ENCODE measurements around the gene REP15. TPM values are rescaled to one million over a fixed set of nuclear protein-coding genes. Genes with fewer than 3 reads are reported as not detected.

Gene REP15
- total RNA-seq, 2 experiments from 2014 or later: not detected

DNA sequence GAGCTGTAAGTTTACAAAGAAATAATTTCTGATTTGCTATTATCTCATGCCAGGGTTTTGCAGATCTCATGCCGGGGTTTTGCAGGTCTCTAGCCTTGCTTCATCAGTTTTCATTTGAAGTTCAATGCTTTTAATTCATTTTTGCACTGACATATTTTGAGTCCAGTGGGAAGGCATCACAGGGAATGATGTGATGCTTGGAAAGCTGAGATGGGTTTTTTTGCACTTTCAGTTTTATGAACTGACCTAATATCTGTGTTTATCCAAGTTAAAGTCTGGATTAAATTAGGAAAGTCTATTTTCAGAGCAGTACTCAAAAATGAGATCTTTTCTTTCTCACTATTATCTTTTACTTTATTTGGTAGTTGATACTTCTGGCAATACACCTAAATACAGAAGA is 23.6 kb upstream of the REP15 start:
- Mint-ChIP-seq H3K9me3 (no peaks in the 10 kb centered on the region), H3K4me3 (no peak overlapping the region), H3K36me3 (ENCODE audit: low read depth) (no peaks in the 10 kb centered on the region), H3K27ac (no peak overlapping the region), H3K27me3 (peaks cover 1% of the 10 kb centered on the region), H3K4me1 (ENCODE audit: low read depth) (no peaks in the 10 kb centered on the region)
- no peak for ATAC-seq
- intact Hi-C loops (cut with micrococcal nuclease): no loop called here
- ChIA-PET CTCF (interaction anchor here (0.6 kb wide), 1 partner anchor 1094 kb away, joined by 3 read pairs; no protein-coding TSS in a partner anchor), POLR2A (interaction anchor here (1.2 kb wide), 1 partner anchor 988 kb away, joined by 4 read pairs; no protein-coding TSS in a partner anchor)
- TF ChIP-seq, protein P1, sequence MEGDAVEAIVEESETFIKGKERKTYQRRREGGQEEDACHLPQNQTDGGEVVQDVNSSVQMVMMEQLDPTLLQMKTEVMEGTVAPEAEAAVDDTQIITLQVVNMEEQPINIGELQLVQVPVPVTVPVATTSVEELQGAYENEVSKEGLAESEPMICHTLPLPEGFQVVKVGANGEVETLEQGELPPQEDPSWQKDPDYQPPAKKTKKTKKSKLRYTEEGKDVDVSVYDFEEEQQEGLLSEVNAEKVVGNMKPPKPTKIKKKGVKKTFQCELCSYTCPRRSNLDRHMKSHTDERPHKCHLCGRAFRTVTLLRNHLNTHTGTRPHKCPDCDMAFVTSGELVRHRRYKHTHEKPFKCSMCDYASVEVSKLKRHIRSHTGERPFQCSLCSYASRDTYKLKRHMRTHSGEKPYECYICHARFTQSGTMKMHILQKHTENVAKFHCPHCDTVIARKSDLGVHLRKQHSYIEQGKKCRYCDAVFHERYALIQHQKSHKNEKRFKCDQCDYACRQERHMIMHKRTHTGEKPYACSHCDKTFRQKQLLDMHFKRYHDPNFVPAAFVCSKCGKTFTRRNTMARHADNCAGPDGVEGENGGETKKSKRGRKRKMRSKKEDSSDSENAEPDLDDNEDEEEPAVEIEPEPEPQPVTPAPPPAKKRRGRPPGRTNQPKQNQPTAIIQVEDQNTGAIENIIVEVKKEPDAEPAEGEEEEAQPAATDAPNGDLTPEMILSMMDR (IDR thresholded peaks at IDR 0.05): no peak
- no peak for DNase-seq

DNA sequence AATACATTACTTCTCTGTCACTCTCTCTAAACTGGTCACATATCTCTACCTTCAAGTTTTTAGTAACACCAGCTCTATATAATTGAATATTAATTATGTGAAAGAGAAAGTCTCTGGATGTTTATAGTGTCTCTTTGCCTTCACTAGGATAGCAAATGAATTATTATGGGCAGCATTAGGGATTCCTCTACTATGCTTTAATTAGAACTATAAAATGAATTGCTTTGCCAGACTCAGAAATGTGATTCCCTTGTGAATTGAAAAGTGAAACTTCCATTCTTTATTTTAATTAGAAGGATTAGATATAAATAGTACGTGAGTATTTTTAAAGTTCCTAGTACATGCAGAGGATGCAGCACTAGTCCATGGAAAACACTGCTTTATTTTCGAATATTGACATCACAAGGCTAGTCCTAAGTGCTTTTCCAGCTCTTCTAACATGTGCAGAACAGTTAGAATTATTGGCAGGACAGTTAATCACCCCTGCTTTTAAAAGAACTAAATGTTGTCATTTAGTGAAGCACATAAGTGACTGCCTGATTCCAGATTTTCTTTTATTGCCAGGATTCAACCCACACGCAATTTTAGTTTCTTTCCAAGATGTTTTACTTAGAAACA is 23.0 kb upstream of the REP15 start:
- Mint-ChIP-seq H3K36me3 (ENCODE audit: low read depth) (no peaks in the 10 kb centered on the region), H3K9me3 (no peaks in the 10 kb centered on the region), H3K4me3 (no peak overlapping the region), H3K4me1 (ENCODE audit: low read depth) (no peaks in the 10 kb centered on the region), H3K27ac (no peak overlapping the region), H3K27me3 (peaks cover 1% of the 10 kb centered on the region)
- no peak for DNase-seq
- intact Hi-C loops (cut with micrococcal nuclease): no loop called here
- TF ChIP-seq, protein P1 (IDR thresholded peaks at IDR 0.05): no peak
- CTCF ChIA-PET: no interaction called here
- no peak for ATAC-seq
- POLR2A ChIA-PET: interaction anchor here (1.2 kb wide), 1 partner anchor 988 kb away, joined by 4 read pairs; no protein-coding TSS in a partner anchor

DNA sequence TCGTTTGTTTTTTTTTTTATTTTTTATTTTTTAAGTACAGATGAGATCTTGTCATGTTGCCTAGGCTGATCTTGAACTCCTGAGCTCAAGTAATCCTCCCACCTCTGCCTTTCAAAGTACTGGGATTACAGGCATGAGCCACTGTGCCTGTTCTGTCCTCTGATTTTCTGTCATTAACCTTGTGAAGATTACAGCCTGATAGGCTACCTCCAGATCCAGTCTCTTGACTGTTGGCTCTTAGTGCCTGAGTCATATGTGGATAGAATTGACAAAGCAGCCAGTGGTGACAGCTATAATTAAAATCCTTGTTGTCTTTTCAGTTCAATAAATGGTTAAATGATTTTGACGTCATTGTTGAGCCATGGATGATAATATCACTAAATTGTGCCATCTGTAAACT is 21.3 kb upstream of the REP15 start:
- Mint-ChIP-seq H3K36me3 (ENCODE audit: low read depth) (no peaks in the 10 kb centered on the region), H3K27me3 (no peaks in the 10 kb centered on the region), H3K4me1 (ENCODE audit: low read depth) (no peaks in the 10 kb centered on the region), H3K4me3 (no peak overlapping the region), H3K27ac (no peak overlapping the region), H3K9me3 (no peaks in the 10 kb centered on the region)
- CTCF ChIA-PET: interaction anchor here (0.9 to 1.4 kb wide), 4 partner anchors 14 to 30 kb away, joined by 3 to 5 read pairs (median 3); no protein-coding TSS in a partner anchor
- TF ChIP-seq, protein P1 (IDR thresholded peaks at IDR 0.05): no peak
- ATAC-seq (no peak), DNase-seq (no peak)
- intact Hi-C loops (cut with micrococcal nuclease): no loop called here
- POLR2A ChIA-PET: no interaction called here

DNA sequence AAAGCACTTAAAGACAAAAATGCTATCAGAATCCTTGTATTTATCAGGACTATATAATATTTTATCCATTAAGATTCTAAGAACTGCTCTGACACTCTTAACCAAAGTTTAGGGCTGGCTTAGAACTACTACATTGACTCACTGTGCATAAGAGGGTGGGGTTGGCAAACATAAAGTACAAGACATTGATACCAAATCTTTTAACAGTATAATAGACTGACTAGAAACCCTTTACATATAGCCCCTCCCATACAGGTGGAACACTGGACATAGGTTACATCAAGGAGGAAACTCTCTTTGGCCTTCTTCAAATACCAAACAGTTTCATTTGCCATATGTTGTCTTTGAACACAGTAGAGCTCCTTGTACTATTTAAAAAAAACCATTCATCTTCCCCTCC is 15.6 kb upstream of the REP15 start:
- no peaks in the 10 kb centered on the region for H3K36me3 Mint-ChIP-seq (ENCODE audit: low read depth)
- TF ChIP-seq, protein P1 (IDR thresholded peaks at IDR 0.05): no peak
- intact Hi-C loops (cut with micrococcal nuclease): no loop called here
- H3K27me3 Mint-ChIP-seq: no peaks in the 10 kb centered on the region
- H3K9me3 Mint-ChIP-seq: no peaks in the 10 kb centered on the region
- POLR2A ChIA-PET: no interaction called here
- H3K4me3 Mint-ChIP-seq: no peak overlapping the region
- no peak for DNase-seq
- CTCF ChIA-PET: no interaction called here
- no peaks in the 10 kb centered on the region for H3K4me1 Mint-ChIP-seq (ENCODE audit: low read depth)
- no peak for ATAC-seq
- H3K27ac Mint-ChIP-seq: no peak overlapping the region

DNA sequence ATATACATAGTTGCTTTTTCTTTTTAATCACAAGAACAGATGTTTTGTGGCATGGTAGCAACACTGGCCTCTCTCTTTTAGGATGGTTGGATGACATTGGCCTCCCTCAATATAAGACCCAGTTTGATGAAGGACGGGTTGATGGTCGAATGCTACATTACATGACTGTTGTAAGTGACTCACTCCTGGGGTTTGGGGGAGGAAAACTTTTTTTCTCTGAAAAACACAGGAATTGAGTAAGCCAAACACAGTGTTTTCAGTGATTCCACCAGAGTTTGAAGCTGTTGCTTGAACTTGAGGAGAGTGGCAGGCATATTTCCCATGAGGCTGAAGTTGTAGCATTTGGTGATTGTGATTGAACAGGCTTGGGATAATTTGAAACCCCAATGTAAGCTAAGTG is 13.7 kb upstream of the REP15 start:
- CTCF ChIA-PET: interaction anchor here (3.2 kb wide), 1 partner anchor 30 kb away, joined by 8 read pairs; no protein-coding TSS in a partner anchor

More for the DNA sequence above, 13.7 kb upstream of the REP15 start:
- no peak for DNase-seq
- TF ChIP-seq, protein P1 (IDR thresholded peaks at IDR 0.05): no peak
- POLR2A ChIA-PET: no interaction called here
- no peaks in the 10 kb centered on the region for H3K27me3 Mint-ChIP-seq
- no peaks in the 10 kb centered on the region for H3K36me3 Mint-ChIP-seq (ENCODE audit: low read depth)
- no peak overlapping the region for H3K27ac Mint-ChIP-seq
- H3K9me3 Mint-ChIP-seq: no peaks in the 10 kb centered on the region
- H3K4me1 Mint-ChIP-seq (ENCODE audit: low read depth): no peaks in the 10 kb centered on the region
- intact Hi-C loops (cut with micrococcal nuclease): no loop called here
- no peak overlapping the region for H3K4me3 Mint-ChIP-seq
- ATAC-seq: no peak
